HCT116 (cell line): Measurements from ENCODE around the gene DGKG.

Source experiments
- CEBPB ChIP-seq: IDR thresholded peaks from 2 replicates; pipeline ENCODE4 v1.6.1; 2012; ENCODE audit warnings: low read depth
- CTCF ChIP-seq, 3 experiments: fragments of 200-600 bp in 1 of 3; sonication (generic) in 1 of 3; IDR thresholded peaks in 2 of 3; conservative IDR thresholded peaks in 1 of 3; 2 replicates each; pipeline ENCODE4 v1.5.1; 2012 to 2017; ENCODE audit warnings: low read depth in 2 of 3, low read length in 2 of 3, antibody characterized with exemption in 1 of 3, borderline replicate concordance in 1 of 3, control low read depth in 1 of 3, mild to moderate bottlenecking in 1 of 3, mixed read lengths in 1 of 3, mixed run types in 1 of 3, moderate library complexity in 1 of 3; ENCODE audit not compliant: insufficient read depth in 1 of 3
- EZH2 ChIP-seq: fragments of 200-600 bp; sonication (generic); IDR thresholded peaks from 2 replicates; pipeline ENCODE4 v1.6.1; 2017; ENCODE audit warnings: antibody characterized with exemption, mixed run types
- POLR2A ChIP-seq: IDR thresholded peaks from 2 replicates; pipeline ENCODE4 v1.7.0; 2011; ENCODE audit warnings: borderline replicate concordance; ENCODE audit not compliant: insufficient read depth, insufficient read length; ENCODE audit errors: extremely low read depth
- RAD21 ChIP-seq: IDR thresholded peaks from 2 replicates; pipeline ENCODE4 v1.6.1; 2012; ENCODE audit warnings: low read depth, mild to moderate bottlenecking
- REST ChIP-seq: IDR thresholded peaks from 2 replicates; pipeline ENCODE4 v1.6.1; 2012; ENCODE audit warnings: low read depth
- SP1 ChIP-seq: IDR thresholded peaks from 2 replicates; pipeline ENCODE4 v1.6.1; 2012; ENCODE audit warnings: low read depth
- YY1 ChIP-seq: IDR thresholded peaks from 2 replicates; pipeline ENCODE4 v1.6.1; 2011; ENCODE audit warnings: low read length, low read depth, moderate library complexity, mild to moderate bottlenecking; ENCODE audit not compliant: insufficient replicate concordance; ENCODE audit errors: extremely low read depth
- ZBTB33 ChIP-seq: IDR thresholded peaks from 2 replicates; pipeline ENCODE4 v1.6.1; 2011; ENCODE audit warnings: mild to moderate bottlenecking, low read length, moderate library complexity; ENCODE audit not compliant: insufficient replicate concordance; ENCODE audit errors: extremely low read depth
- ZFX ChIP-seq: fragments of 450-650 bp; IDR thresholded peaks from 2 replicates; pipeline ENCODE4 v1.6.1; 2017
- ZNF274 ChIP-seq: fragments of 200-500 bp; sonication (Bioruptor generic); IDR thresholded peaks from 2 replicates; pipeline ENCODE4 v1.6.1; 2014; ENCODE audit warnings: mild to moderate bottlenecking, low read depth, low read length, inconsistent platforms

- TF ChIP-seq EZH2 (no peak), CTCF (IDR thresholded peaks at IDR 0.05 in 2 of 3, conservative IDR thresholded peaks at IDR 0.05 in 1 of 3; ENCODE audit: borderline replicate concordance in 1 of 3, insufficient read depth in 1 of 3, low read depth in 2 of 3, low read length in 2 of 3) (no peak), ZBTB33 (no peak), CEBPB (no peak), RAD21 (no peak), SP1 (no peak), YY1 (no peak), ZFX (no peak), ZNF274 (no peak), REST (no peak), POLR2A (no peak)
These were observed 152.0 kb downstream of the DGKG start for GRCh38 chr3:186209810-186210752.
